ENCODE results near the gene SLC2A9.

Gene SLC2A9

GRCh38 chr4:9952415-9952950 lies 68.8 kb downstream of the SLC2A9 start:
- DNase-seq, result no peak

- DNase-seq, result no peak
These were observed 71.7 kb downstream of the SLC2A9 start for GRCh38 chr4:9949573-9949972.

- DNase-seq, result no peak
These were observed 73.9 kb downstream of the SLC2A9 start for GRCh38 chr4:9947168-9948062.

- peak; percentile 7 for DNase-seq
These were observed 75.1 kb downstream of the SLC2A9 start for GRCh38 chr4:9946170-9946569.

- DNase-seq, result peak; percentile 25
These were observed 76.6 kb downstream of the SLC2A9 start for GRCh38 chr4:9944431-9945425.

GRCh38 chr4:9943761-9944160 lies 77.5 kb downstream of the SLC2A9 start:
- DNase-seq, result peak; percentile 25

GRCh38 chr4:9942921-9943600 lies 78.2 kb downstream of the SLC2A9 start:
- peak; percentile 20 for DNase-seq

- peak; percentile 28 for DNase-seq
These were observed 79.2 kb downstream of the SLC2A9 start for GRCh38 chr4:9942139-9942538.

- DNase-seq, result no peak
These were observed 81.3 kb downstream of the SLC2A9 start for GRCh38 chr4:9940041-9940440.

GRCh38 chr4:9938933-9939332 lies 82.4 kb downstream of the SLC2A9 start:
- no peak for DNase-seq

DNA sequence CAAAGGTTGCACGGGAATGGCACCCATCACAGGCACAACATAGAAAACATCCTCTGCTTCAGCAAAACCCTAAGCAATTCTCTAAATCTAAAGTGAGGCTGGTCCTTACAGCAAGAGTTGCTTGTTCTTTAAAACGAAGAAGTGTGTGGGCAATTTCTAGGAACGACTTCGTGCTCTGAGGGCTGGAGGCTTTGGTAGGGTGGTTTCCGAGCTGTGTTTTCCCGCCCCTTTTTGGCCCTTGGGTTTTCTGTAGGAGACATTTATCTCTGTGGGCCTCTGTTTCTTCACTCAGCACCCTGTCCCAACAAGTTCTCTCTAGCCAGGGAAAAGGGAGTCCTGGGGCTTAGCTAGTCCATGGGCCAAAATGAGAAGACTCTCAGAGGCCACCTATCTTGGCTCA lies 84.2 kb downstream of the SLC2A9 start:
- DNase-seq, result no peak

DNA sequence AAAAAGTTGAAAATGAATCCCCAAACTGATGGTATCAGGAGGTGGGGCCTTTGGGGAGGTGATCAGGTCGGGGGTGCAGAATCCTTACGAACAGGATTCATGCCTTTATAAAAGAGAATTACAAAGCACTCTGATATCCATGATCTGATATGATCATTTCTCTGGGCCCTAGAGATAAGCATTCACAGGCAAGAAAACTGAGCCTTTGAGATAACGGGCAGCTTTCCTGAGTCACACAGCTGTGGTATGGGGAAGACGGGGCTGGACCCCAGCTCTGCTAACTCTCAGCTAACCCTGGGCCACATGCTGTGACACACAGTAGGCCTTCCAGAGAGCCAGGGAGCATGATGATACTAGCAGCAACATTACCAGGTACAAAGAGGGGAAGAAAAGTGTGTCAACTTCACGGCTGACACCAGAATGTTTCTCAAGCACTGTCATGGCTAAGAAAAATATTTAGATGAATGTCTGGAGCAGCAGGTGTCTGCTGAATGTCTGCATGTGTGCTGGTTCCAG lies 85.1 kb downstream of the SLC2A9 start:
- DNase-seq, result no peak

GRCh38 chr4:9933956-9934355 lies 87.3 kb downstream of the SLC2A9 start:
- no peak for DNase-seq

- DNase-seq, result no peak
These were observed 88.1 kb downstream of the SLC2A9 start for GRCh38 chr4:9933184-9933583.

GRCh38 chr4:9932771-9933170 lies 88.5 kb downstream of the SLC2A9 start:
- DNase-seq, result no peak

- no peak for DNase-seq
These were observed 90.2 kb downstream of the SLC2A9 start for GRCh38 chr4:9931146-9931545.

- no peak for DNase-seq
These were observed 92.2 kb downstream of the SLC2A9 start for GRCh38 chr4:9929111-9929510.

GRCh38 chr4:9927341-9928007 lies 93.8 kb downstream of the SLC2A9 start:
- DNase-seq, result no peak

DNA sequence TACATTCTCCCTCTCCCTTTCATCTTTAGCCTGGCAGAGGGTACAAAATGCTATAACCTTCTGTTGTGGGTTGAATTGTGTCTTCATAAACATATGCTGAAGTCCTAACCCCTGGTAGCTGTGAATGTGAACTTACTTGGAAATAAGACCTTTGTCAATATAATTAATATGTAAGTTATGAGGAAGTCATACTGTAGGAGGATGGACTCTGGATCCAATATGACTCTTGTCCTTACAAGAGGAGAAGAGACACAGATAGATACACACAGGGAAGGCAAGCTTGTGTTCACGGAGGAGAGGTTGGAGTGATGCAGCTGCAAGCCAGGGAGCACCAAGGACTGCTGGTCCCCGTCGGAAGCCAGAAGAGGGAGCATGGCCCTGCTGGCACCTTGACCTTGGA lies 94.7 kb downstream of the SLC2A9 start:
- no peak for DNase-seq

DNA sequence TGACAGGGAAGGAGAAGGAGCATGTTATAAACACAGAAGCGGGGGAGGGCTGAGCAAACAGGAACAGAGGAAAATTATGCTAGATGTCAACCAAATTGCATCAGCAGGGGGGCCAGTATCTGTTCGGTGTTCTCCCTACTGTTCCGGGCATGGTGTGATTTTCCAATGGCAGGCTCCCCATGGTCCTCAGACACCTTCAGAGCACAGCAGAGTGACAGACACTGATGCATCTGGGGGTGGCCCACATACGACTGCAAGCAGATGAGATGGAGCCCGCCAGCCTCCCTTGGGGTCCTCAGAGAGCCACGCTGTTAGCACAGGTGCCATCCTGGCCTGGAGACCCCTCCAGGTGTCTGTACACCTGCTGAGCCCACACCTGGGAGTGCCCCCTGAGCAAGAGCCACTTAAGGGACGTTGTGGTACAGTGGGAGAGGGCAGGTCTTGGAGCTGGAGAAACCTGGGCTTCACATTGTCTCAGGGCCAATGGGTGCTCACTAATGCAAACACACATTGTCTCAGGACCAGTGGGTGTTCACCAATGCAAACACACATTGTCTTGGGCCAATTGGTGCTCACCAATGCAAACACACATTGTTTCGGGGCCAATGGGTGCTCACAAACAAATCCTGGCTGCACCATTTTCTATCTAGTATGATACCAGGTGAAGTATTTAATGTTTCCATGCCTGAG lies 95.4 kb downstream of the SLC2A9 start:
- DNase-seq, result no peak

- no peak for DNase-seq
These were observed 96.5 kb downstream of the SLC2A9 start for GRCh38 chr4:9924750-9925149.

All from activated CD8-positive, alpha-beta memory T cell treated with anti-CD3 and anti-CD28 coated beads, Interleukin-2, amount 50 U/mL, for 48 hours (primary cell).